ENCODE results near the gene CLCN7.

CLCN7 gene

DNA sequence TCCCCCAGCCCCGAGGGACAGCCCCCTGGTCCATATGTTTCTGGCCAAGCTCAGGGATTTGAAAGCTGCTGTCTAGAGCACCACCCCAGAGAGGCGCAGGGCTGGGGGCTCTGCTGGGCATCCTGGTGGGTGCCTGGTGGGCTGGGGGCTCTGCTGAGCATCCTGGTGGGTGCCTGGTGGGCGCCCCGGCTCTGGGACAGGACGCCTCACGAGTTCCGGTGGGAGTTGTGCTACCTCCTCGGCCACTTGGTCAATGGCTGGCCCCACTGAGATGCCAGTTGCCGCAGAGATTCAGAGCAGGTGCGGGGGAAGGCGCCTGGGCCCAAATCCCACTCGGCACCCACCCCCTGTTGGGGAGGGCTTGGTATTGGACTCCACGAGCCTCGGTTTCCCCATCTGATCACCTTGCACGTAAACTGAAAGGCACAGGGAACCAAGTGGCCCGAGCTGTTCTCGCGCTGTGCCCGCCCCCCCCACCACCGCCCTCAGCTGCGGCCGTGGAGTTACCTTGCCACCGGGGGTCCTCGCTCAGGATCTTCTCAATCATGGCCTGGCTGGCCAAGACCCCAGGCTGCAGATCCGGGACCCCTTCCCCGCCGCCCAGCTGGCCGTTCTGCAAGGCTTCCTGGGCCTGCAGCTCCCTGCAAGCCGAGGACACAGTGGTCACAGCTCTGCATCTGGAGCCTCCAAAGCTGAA, 73.6 kb downstream of the CLCN7 start:
- TF ChIP-seq, protein P1, sequence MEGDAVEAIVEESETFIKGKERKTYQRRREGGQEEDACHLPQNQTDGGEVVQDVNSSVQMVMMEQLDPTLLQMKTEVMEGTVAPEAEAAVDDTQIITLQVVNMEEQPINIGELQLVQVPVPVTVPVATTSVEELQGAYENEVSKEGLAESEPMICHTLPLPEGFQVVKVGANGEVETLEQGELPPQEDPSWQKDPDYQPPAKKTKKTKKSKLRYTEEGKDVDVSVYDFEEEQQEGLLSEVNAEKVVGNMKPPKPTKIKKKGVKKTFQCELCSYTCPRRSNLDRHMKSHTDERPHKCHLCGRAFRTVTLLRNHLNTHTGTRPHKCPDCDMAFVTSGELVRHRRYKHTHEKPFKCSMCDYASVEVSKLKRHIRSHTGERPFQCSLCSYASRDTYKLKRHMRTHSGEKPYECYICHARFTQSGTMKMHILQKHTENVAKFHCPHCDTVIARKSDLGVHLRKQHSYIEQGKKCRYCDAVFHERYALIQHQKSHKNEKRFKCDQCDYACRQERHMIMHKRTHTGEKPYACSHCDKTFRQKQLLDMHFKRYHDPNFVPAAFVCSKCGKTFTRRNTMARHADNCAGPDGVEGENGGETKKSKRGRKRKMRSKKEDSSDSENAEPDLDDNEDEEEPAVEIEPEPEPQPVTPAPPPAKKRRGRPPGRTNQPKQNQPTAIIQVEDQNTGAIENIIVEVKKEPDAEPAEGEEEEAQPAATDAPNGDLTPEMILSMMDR (IDR thresholded peaks at IDR 0.05; ENCODE audit: low read depth, low read length) = no peak

GRCh38 chr16:1398826-1399581, 75.8 kb downstream of the CLCN7 start:
- TF ChIP-seq, protein P1 (IDR thresholded peaks at IDR 0.05; ENCODE audit: low read depth, low read length) = no peak

More for the DNA sequence above, 73.6 kb downstream of the CLCN7 start:
- no peak overlapping the region for H3K4me3 ChIP-seq (ENCODE audit: low read depth, low read length)

GRCh38 chr16:1398351-1398750, 76.5 kb downstream of the CLCN7 start:
- TF ChIP-seq, protein P1 (IDR thresholded peaks at IDR 0.05; ENCODE audit: low read depth, low read length) = no peak
- no peak overlapping the region for H3K4me3 ChIP-seq (ENCODE audit: low read depth, low read length)

More at GRCh38 chr16:1398826-1399581, 75.8 kb downstream of the CLCN7 start:
- H3K4me3 ChIP-seq (ENCODE audit: low read depth, low read length) = no peak overlapping the region

DNA sequence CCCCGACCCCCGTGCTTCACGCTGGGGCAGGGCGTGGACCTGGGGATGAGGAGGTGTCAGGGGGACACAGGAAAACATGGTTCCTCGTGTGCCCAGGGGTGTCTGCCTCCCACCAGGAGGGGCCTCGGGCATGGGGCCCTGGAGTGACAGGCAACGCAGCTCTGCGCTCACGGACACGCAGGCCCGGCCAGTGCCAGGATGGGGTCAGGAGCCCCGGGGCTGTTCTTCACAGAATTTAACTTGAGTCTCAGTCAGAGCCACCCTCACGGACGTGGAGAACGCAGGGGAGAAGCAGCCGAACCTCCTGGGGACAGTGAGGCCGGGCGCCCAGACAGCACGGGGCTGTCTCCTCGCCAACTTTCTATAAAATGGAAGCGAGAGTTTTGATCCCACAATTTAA, 77.0 kb downstream of the CLCN7 start:
- TF ChIP-seq, protein P1 (IDR thresholded peaks at IDR 0.05; ENCODE audit: low read depth, low read length) = no peak
- no peak overlapping the region for H3K4me3 ChIP-seq (ENCODE audit: low read depth, low read length)

DNA sequence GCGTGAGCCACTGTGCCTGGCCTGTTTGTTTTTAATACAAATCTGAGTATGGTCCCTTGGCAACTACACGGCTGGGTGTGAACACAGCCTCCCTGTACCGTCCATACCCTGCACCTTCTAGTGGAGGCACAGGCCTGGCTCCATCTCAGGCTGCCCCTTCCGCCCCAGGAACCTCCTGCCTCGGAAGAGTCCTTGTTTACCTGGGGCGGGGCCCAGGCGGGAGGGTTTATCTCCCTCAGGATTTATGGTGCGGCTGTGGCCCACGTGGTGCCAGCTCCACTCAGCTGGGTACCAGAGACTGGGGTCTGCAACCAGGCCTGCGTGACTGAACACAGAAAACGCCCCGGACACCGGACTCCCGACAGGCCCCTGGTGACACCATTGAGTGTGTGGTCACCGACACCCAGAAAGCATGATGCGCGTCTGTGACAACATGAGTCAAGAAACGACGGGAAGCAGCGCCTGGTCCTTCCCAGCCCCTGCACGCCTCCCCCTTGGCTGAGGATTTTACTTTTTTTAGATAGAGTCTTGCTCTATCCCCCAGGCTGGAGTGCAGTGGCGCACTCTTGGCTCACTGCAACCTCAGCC, 79.3 kb downstream of the CLCN7 start:
- TF ChIP-seq, protein P1 (IDR thresholded peaks at IDR 0.05; ENCODE audit: low read depth, low read length) = no peak

More for the DNA sequence above, 79.3 kb downstream of the CLCN7 start:
- H3K4me3 ChIP-seq (ENCODE audit: low read depth, low read length) = no peak overlapping the region

Data from WI38 (cell line).